Measurements from ENCODE around the gene ALDH1A2.

DNA sequence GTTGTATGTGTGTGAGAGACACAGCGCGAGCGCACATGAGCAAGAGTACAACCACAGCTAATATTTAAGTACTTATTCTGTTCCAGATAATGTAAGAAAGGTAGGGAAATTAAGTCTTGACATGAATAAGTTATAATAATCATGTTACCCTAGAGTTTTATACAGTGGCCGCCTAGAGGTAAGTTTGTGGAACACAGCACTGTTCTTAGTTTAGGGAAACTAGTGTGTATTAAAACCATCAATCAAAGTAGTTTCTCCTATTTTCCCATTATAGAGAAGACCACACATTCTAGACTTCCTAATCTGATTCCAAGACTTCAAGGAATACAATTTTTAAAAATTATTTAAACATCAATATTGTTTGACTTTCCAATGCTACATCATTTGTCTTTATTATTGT is 9.5 kb downstream of the ALDH1A2 start:
- no peak for TF ChIP-seq CTCF (IDR thresholded peaks at IDR 0.05)
- no peak for TF ChIP-seq POLR2A (IDR thresholded peaks at IDR 0.05)
